HT1080 (cell line): ENCODE results near the gene HPD. TPM values are rescaled to one million over a fixed set of nuclear protein-coding genes. Genes with fewer than 3 reads are reported as not detected.
"Not testable (repeated sequence)": the region's sequence is repeated elsewhere in the genome, so short reads cannot be mapped to it uniquely, and the experiment has no call there.

Experiments used
- DNase-seq: peaks from one replicate; pipeline ENCODE4 v3.0.0-alpha.2; 2015; ENCODE audit warnings: low read depth
- total RNA-seq: library from RNA; depleted of rRNA; stranded (reverse); fragments of >200 nt; shearing (Covaris generic); gene quantifications from 2 replicates; pipeline ENCODE4 v1.2.3, GENCODE V29; 2014

The HPD gene
- total RNA-seq, 1 experiment from 2014 or later = 0.47 TPM

GRCh38 chr12:121799842-121800693 lies 58.6 kb downstream of the HPD start:
- DNase-seq = peak; percentile 76

GRCh38 chr12:121799156-121799841 lies 59.4 kb downstream of the HPD start:
- no peak for DNase-seq

GRCh38 chr12:121798787-121799155 lies 59.9 kb downstream of the HPD start:
- DNase-seq = no peak

- DNase-seq = no peak
Measured at GRCh38 chr12:121797937-121798786, 60.5 kb downstream of the HPD start.

GRCh38 chr12:121796855-121797751 lies 61.6 kb downstream of the HPD start:
- DNase-seq = peak; percentile 90

GRCh38 chr12:121795034-121795968 lies 63.4 kb downstream of the HPD start:
- DNase-seq = peak; percentile 79

- no peak for DNase-seq
Measured at GRCh38 chr12:121794534-121795033, 64.1 kb downstream of the HPD start.

- DNase-seq = peak; percentile 96
Measured at GRCh38 chr12:121793838-121794533, 64.7 kb downstream of the HPD start.

- DNase-seq = no peak
Measured at GRCh38 chr12:121793440-121793837, 65.2 kb downstream of the HPD start, which contains the start of gene RHOF. TSS of gene RHOF (minus strand) at chr12:121793688. CDS start at chr12:121793633, 55 bp downstream.

- no peak for DNase-seq
Measured at GRCh38 chr12:121792607-121793439, 65.8 kb downstream of the HPD start.

- peak; percentile 43 for DNase-seq
Measured at GRCh38 chr12:121791671-121792551, 66.7 kb downstream of the HPD start.

GRCh38 chr12:121790785-121791184 lies 67.9 kb downstream of the HPD start:
- not testable (repeated sequence) for DNase-seq

- peak; percentile 91 for DNase-seq
Measured at GRCh38 chr12:121789800-121790728, 68.6 kb downstream of the HPD start.
